Neural cell (in vitro differentiated cells): Measurements from ENCODE around the gene PLP2.

ENCODE experiments used
- EP300 ChIP-seq: fragments of 450-650 bp; conservative IDR thresholded peaks from 2 replicates; pipeline ENCODE4 v1.6.1; 2014; ENCODE audit warnings: antibody characterized with exemption, mild to moderate bottlenecking, moderate library complexity; ENCODE audit not compliant: poor library complexity, severe bottlenecking
- RAD21 ChIP-seq: fragments of 450-650 bp; conservative IDR thresholded peaks from 2 replicates; pipeline ENCODE4 v1.6.1; 2014; ENCODE audit warnings: antibody characterized with exemption, mild to moderate bottlenecking, moderate library complexity
- TF ChIP-seq, protein P1 (sequence below): fragments of 450-650 bp; IDR thresholded peaks from 2 replicates; pipeline ENCODE4 v1.5.1; 2014; ENCODE audit warnings: antibody characterized with exemption, mild to moderate bottlenecking, moderate library complexity; ENCODE audit not compliant: poor library complexity, severe bottlenecking

DNA sequence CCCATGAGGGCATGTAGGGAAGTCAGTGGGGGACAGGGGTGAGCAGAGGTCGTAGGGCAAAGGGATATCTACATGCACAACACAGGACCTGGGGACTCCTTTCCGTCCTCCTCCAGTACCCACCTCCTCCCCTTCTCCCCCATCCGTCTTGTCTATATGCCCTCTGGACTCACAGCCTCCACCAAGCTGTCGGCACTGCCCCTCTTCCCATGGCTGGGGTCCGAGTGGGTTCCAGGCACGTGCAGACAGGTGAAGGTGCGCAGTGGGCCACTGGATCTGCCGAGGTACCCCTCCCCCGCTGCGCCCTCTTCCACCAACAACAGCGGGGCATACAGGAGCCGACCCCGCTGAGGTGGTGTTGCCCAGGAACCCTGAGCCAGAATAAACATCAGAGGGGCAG is 33.7 kb downstream of the PLP2 start:
- TF ChIP-seq, protein P1, sequence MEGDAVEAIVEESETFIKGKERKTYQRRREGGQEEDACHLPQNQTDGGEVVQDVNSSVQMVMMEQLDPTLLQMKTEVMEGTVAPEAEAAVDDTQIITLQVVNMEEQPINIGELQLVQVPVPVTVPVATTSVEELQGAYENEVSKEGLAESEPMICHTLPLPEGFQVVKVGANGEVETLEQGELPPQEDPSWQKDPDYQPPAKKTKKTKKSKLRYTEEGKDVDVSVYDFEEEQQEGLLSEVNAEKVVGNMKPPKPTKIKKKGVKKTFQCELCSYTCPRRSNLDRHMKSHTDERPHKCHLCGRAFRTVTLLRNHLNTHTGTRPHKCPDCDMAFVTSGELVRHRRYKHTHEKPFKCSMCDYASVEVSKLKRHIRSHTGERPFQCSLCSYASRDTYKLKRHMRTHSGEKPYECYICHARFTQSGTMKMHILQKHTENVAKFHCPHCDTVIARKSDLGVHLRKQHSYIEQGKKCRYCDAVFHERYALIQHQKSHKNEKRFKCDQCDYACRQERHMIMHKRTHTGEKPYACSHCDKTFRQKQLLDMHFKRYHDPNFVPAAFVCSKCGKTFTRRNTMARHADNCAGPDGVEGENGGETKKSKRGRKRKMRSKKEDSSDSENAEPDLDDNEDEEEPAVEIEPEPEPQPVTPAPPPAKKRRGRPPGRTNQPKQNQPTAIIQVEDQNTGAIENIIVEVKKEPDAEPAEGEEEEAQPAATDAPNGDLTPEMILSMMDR: no peak
- TF ChIP-seq RAD21: no peak
- TF ChIP-seq EP300: no peak
